Central memory CD8-positive, alpha-beta T cell (primary cell): ENCODE results near the gene SORCS2.

Experiments used
- ATAC-seq: fragments of 150-1000 bp; cut with Tn5 transposase; replicated peaks from 2 replicates; pipeline ENCODE4 v1.10.0; 2022; ENCODE audit warnings: mild to moderate bottlenecking, moderate FRiP score, moderate number of reproducible peaks; ENCODE audit not compliant: poor library complexity, severe bottlenecking; ENCODE audit errors: extremely low read depth
- DNase-seq, 2 donors: peaks; one replicate each; pipeline ENCODE4 v3.0.0; 2021; ENCODE audit warnings: low spot score in 2 of 2
- H3K27ac Mint-ChIP-seq: one replicate; pipeline ENCODE4 v1.8.0; 2022; ENCODE audit warnings: low read depth, mild to moderate bottlenecking, moderate library complexity, mixed read lengths
- H3K27me3 Mint-ChIP-seq: one replicate; pipeline ENCODE4 v1.8.0; 2022; ENCODE audit warnings: mixed read lengths
- H3K36me3 Mint-ChIP-seq: one replicate; pipeline ENCODE4 v1.8.0; 2022; ENCODE audit warnings: mild to moderate bottlenecking, moderate library complexity, mixed read lengths; ENCODE audit not compliant: insufficient read depth
- H3K4me1 Mint-ChIP-seq: one replicate; pipeline ENCODE4 v1.8.0; 2022; ENCODE audit warnings: mixed read lengths
- H3K4me3 Mint-ChIP-seq: one replicate; pipeline ENCODE4 v1.8.0; 2022; ENCODE audit warnings: mild to moderate bottlenecking, moderate library complexity, mixed read lengths
- H3K9me3 Mint-ChIP-seq: one replicate; pipeline ENCODE4 v1.8.0; 2022; ENCODE audit warnings: mixed read lengths

The SORCS2 gene

GRCh38 chr4:7511525-7511924 lies 319.2 kb downstream of the SORCS2 start:
- Mint-ChIP-seq H3K4me3 (no peak overlapping the region), H3K36me3 (no peaks in the 10 kb centered on the region), H3K4me1 (peaks cover 6% of the 10 kb centered on the region), H3K27me3 (peaks cover 73% of the 10 kb centered on the region), H3K9me3 (no peaks in the 10 kb centered on the region), H3K27ac (no peak overlapping the region)
- DNase-seq (no peak), ATAC-seq (no peak)

- Mint-ChIP-seq H3K9me3 (no peaks in the 10 kb centered on the region), H3K27ac (no peak overlapping the region), H3K4me3 (no peak overlapping the region), H3K4me1 (peaks cover 5% of the 10 kb centered on the region), H3K36me3 (no peaks in the 10 kb centered on the region), H3K27me3 (peaks cover 81% of the 10 kb centered on the region)
- DNase-seq (no peak), ATAC-seq (no peak)
Measured at GRCh38 chr4:7512428-7512827, 320.1 kb downstream of the SORCS2 start.

- no peak for DNase-seq
- ATAC-seq = no peak
- no peaks in the 10 kb centered on the region for H3K36me3 Mint-ChIP-seq
- no peak overlapping the region for H3K4me3 Mint-ChIP-seq
- H3K27ac Mint-ChIP-seq = no peak overlapping the region
- H3K27me3 Mint-ChIP-seq = peaks cover 78% of the 10 kb centered on the region
- no peaks in the 10 kb centered on the region for H3K9me3 Mint-ChIP-seq
- H3K4me1 Mint-ChIP-seq = no peaks in the 10 kb centered on the region
Measured at GRCh38 chr4:7512946-7513345, 320.6 kb downstream of the SORCS2 start.

- no peaks in the 10 kb centered on the region for H3K36me3 Mint-ChIP-seq
- DNase-seq (no peak), ATAC-seq (no peak)
- no peaks in the 10 kb centered on the region for H3K9me3 Mint-ChIP-seq
- no peaks in the 10 kb centered on the region for H3K4me1 Mint-ChIP-seq
- no peak overlapping the region for H3K4me3 Mint-ChIP-seq
- H3K27ac Mint-ChIP-seq = peak overlapping the region; percentile 29
- peaks cover 71% of the 10 kb centered on the region for H3K27me3 Mint-ChIP-seq
Measured at GRCh38 chr4:7513671-7514070, 321.3 kb downstream of the SORCS2 start.

GRCh38 chr4:7514281-7514680 lies 321.9 kb downstream of the SORCS2 start:
- peaks cover 2% of the 10 kb centered on the region for H3K4me1 Mint-ChIP-seq
- H3K36me3 Mint-ChIP-seq = no peaks in the 10 kb centered on the region
- no peak overlapping the region for H3K27ac Mint-ChIP-seq
- no peaks in the 10 kb centered on the region for H3K9me3 Mint-ChIP-seq
- no peak overlapping the region for H3K4me3 Mint-ChIP-seq
- no peak for ATAC-seq
- no peak for DNase-seq
- peaks cover 65% of the 10 kb centered on the region for H3K27me3 Mint-ChIP-seq

- ATAC-seq (no peak), DNase-seq (no peak)
- peaks cover 6% of the 10 kb centered on the region for H3K4me1 Mint-ChIP-seq
- H3K9me3 Mint-ChIP-seq = no peaks in the 10 kb centered on the region
- H3K27ac Mint-ChIP-seq = no peak overlapping the region
- no peak overlapping the region for H3K4me3 Mint-ChIP-seq
- H3K36me3 Mint-ChIP-seq = no peaks in the 10 kb centered on the region
- H3K27me3 Mint-ChIP-seq = peaks cover 62% of the 10 kb centered on the region
Measured at GRCh38 chr4:7514789-7515188, 322.5 kb downstream of the SORCS2 start.

- Mint-ChIP-seq H3K36me3 (no peaks in the 10 kb centered on the region), H3K9me3 (no peaks in the 10 kb centered on the region)
- no peak for ATAC-seq
Measured at GRCh38 chr4:7515390-7515902, 323.1 kb downstream of the SORCS2 start.

GRCh38 chr4:7516096-7516772 lies 323.9 kb downstream of the SORCS2 start:
- Mint-ChIP-seq H3K27me3 (peaks cover 62% of the 10 kb centered on the region), H3K4me1 (peaks cover 7% of the 10 kb centered on the region)

More at GRCh38 chr4:7515390-7515902, 323.1 kb downstream of the SORCS2 start:
- no peak for DNase-seq
- no peak overlapping the region for H3K4me3 Mint-ChIP-seq
- peaks cover 62% of the 10 kb centered on the region for H3K27me3 Mint-ChIP-seq
- peaks cover 6% of the 10 kb centered on the region for H3K4me1 Mint-ChIP-seq
- H3K27ac Mint-ChIP-seq = no peak overlapping the region

GRCh38 chr4:7516773-7517144 lies 324.4 kb downstream of the SORCS2 start:
- no peak overlapping the region for H3K4me3 Mint-ChIP-seq
- no peak overlapping the region for H3K27ac Mint-ChIP-seq
- peaks cover 62% of the 10 kb centered on the region for H3K27me3 Mint-ChIP-seq
- DNase-seq = no peak
- no peaks in the 10 kb centered on the region for H3K9me3 Mint-ChIP-seq
- peaks cover 12% of the 10 kb centered on the region for H3K4me1 Mint-ChIP-seq
- no peaks in the 10 kb centered on the region for H3K36me3 Mint-ChIP-seq
- ATAC-seq = no peak

More at GRCh38 chr4:7516096-7516772, 323.9 kb downstream of the SORCS2 start:
- DNase-seq (no peak), ATAC-seq (no peak)
- Mint-ChIP-seq H3K36me3 (no peaks in the 10 kb centered on the region), H3K9me3 (no peaks in the 10 kb centered on the region), H3K4me3 (no peak overlapping the region), H3K27ac (no peak overlapping the region)

GRCh38 chr4:7518871-7519637 lies 326.7 kb downstream of the SORCS2 start:
- H3K4me3 Mint-ChIP-seq = no peak overlapping the region
- DNase-seq (no peak), ATAC-seq (no peak)
- no peaks in the 10 kb centered on the region for H3K9me3 Mint-ChIP-seq
- peaks cover 46% of the 10 kb centered on the region for H3K27me3 Mint-ChIP-seq
- H3K4me1 Mint-ChIP-seq = peaks cover 29% of the 10 kb centered on the region
- no peaks in the 10 kb centered on the region for H3K36me3 Mint-ChIP-seq
- no peak overlapping the region for H3K27ac Mint-ChIP-seq

GRCh38 chr4:7519638-7520376 lies 327.5 kb downstream of the SORCS2 start:
- H3K9me3 Mint-ChIP-seq = no peaks in the 10 kb centered on the region

GRCh38 chr4:7521666-7522065 lies 329.3 kb downstream of the SORCS2 start:
- Mint-ChIP-seq H3K27ac (no peak overlapping the region), H3K4me1 (peaks cover 49% of the 10 kb centered on the region)

More at GRCh38 chr4:7519638-7520376, 327.5 kb downstream of the SORCS2 start:
- peaks cover 40% of the 10 kb centered on the region for H3K27me3 Mint-ChIP-seq
- H3K4me3 Mint-ChIP-seq = no peak overlapping the region
- ATAC-seq (no peak), DNase-seq (no peak)
- H3K27ac Mint-ChIP-seq = no peak overlapping the region
- peaks cover 37% of the 10 kb centered on the region for H3K4me1 Mint-ChIP-seq
- no peaks in the 10 kb centered on the region for H3K36me3 Mint-ChIP-seq

More at GRCh38 chr4:7521666-7522065, 329.3 kb downstream of the SORCS2 start:
- Mint-ChIP-seq H3K27me3 (peaks cover 48% of the 10 kb centered on the region), H3K4me3 (peak overlapping the region; percentile 34), H3K9me3 (no peaks in the 10 kb centered on the region), H3K36me3 (no peaks in the 10 kb centered on the region)
- ATAC-seq (no peak), DNase-seq (no peak)
